ENCODE results near the gene PTPN9. TPM values are rescaled to one million over a fixed set of nuclear protein-coding genes. Genes with fewer than 3 reads are reported as not detected.

The PTPN9 gene
- total and polyA plus RNA-seq, 4 donors, result 32.4 to 44.0 (median 39.3) TPM

DNA sequence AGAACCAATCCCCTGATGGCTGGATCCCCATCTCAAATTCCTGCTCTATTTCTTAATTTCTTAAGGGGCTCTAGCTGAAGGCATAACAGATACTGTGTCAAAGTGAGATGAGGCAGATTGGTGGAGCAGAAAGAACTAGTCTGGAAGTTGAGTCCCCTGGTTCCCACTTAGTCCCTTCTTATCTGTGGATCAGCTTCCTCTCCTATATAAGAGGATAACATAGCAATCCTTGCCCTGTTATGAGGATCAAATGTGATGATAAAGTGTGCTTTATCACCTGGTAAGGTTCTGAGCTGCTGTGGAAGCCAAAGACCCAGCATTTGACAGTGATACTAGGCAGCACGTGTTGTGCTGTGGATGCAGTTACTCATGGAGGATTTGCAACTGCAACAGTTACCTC lies 119.5 kb downstream of the PTPN9 start:
- Histone ChIP-seq H3K9me3 (ENCODE audit: control insufficient read depth, insufficient read depth, low read length) (no peaks in the 10 kb centered on the region), H3K27ac (ENCODE audit: low read depth, low read length) (no peak overlapping the region), H3K36me3 (ENCODE audit: control insufficient read depth, insufficient read depth, low read length) (no peaks in the 10 kb centered on the region), H3K4me1 (ENCODE audit: control insufficient read depth, insufficient read depth, low read length) (peaks cover 7% of the 10 kb centered on the region), H3K4me3 (ENCODE audit: low read depth, low read length) (no peak overlapping the region), H3K27me3 (ENCODE audit: control insufficient read depth, insufficient read depth, low read length) (no peaks in the 10 kb centered on the region)
- 100% methylated on average over 1 of the region's 1 CpG for WGBS (ENCODE audit: insufficient coverage)
- DNase-seq (ENCODE audit: low read depth in 4 of 6, low spot score in 6 of 6), result no peak

DNA sequence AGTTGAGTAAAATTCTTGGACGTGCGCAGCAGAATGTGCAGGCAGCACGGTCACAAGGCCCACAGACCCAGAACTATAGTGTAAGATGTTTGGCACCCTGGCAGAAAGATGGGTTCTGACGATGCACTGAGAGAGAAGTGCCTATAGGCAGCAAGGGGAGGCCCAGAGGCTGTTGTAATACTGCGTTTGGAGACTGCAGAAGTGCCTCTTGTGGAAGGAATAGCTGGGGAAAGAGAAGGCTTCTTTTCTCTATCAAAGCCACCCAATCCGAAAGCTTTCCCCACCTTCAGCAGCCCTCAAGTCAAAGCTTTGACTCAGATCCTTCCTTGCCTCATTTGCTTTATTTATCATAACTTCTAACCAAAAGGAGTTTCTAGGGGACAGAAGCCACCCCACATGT lies 122.4 kb downstream of the PTPN9 start:
- H3K4me1 ChIP-seq (ENCODE audit: control insufficient read depth, insufficient read depth, low read length), result peaks cover 27% of the 10 kb centered on the region
- no peaks in the 10 kb centered on the region for H3K36me3 ChIP-seq (ENCODE audit: control insufficient read depth, insufficient read depth, low read length)
- DNase-seq (ENCODE audit: low read depth in 4 of 6, low spot score in 6 of 6), result peak in 1 of 6 donors; percentile 5
- H3K4me3 ChIP-seq (ENCODE audit: low read depth, low read length), result peak overlapping the region; percentile 96
- no peaks in the 10 kb centered on the region for H3K9me3 ChIP-seq (ENCODE audit: control insufficient read depth, insufficient read depth, low read length)
- 48% methylated on average over 4 of the region's 6 CpGs for whole genome bisulfite sequencing (ENCODE audit: insufficient coverage)
- H3K27me3 ChIP-seq (ENCODE audit: control insufficient read depth, insufficient read depth, low read length), result no peaks in the 10 kb centered on the region
- peak overlapping the region; percentile 98 for H3K27ac ChIP-seq (ENCODE audit: low read depth, low read length)

DNA sequence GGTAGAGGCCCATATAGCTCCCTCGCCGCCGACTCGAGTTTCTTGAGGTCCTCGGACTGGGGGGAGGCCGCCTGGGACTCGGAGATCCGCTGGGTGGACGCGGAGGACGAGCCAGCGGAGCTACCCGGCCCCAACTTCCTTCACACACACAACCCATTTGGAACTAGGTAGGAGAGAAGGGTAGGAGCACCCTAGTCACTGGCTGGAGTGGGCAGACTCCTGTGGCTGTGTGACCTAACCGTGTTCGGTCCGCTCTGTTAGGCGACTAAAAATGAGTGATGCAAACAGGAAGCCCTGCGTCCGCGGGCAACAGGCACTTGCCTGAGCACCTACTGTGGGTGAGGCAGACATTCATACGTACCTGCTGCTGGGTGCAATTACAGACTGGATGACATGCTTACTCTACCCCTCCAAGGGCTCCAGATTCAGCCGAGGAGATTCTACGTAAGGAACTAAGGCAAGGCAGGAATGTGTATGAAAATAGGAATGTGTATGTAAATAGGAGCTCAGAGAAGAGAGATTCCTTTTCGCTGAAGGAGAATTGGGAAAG lies 123.1 kb downstream of the PTPN9 start:
- H3K27ac ChIP-seq (ENCODE audit: low read depth, low read length), result peak overlapping the region; percentile 98
- 3% methylated on average over 15 of the region's 24 CpGs for WGBS (ENCODE audit: insufficient coverage)

DNA sequence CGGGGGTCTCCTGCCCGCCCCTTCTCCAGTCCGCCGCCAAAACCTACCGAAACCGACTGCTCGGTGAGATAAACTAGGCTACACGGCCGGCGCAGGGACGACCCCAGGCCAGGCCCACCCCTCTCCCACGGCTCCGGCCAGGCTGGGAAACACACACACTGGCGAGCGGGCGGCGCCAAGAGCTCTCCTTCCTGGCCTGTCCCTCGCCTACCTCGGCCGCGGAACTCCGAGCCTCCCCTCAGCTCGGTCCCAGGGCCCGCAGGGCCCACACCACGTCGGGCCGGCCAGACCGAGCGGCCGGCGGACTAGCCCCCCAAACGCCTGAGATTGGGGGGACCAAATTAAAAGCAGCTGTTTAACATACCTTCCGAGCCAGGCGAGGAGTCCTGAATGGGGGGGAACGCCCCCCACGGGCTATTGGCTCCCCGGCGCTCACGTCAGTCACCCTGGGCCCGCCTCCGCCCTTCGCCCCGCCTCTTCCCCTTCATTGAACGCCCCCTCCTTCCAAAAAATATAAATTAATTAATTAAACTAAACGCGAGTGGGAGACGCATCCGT lies 123.6 kb downstream of the PTPN9 start:
- Histone ChIP-seq H3K9me3 (ENCODE audit: control insufficient read depth, insufficient read depth, low read length) (no peaks in the 10 kb centered on the region), H3K36me3 (ENCODE audit: control insufficient read depth, insufficient read depth, low read length) (no peaks in the 10 kb centered on the region), H3K4me3 (ENCODE audit: low read depth, low read length) (peak overlapping the region; percentile 96), H3K27ac (ENCODE audit: low read depth, low read length) (peak overlapping the region; percentile 98), H3K4me1 (ENCODE audit: control insufficient read depth, insufficient read depth, low read length) (peaks cover 28% of the 10 kb centered on the region), H3K27me3 (ENCODE audit: control insufficient read depth, insufficient read depth, low read length) (no peaks in the 10 kb centered on the region)
- 0% methylated on average over 39 of the region's 48 CpGs for WGBS (ENCODE audit: insufficient coverage)
- DNase-seq (ENCODE audit: low read depth in 4 of 6, low spot score in 6 of 6), result peak; percentile 74 to 96 (median 84)

More for the DNA sequence above, 123.1 kb downstream of the PTPN9 start:
- H3K9me3 ChIP-seq (ENCODE audit: control insufficient read depth, insufficient read depth, low read length), result no peaks in the 10 kb centered on the region
- peaks cover 27% of the 10 kb centered on the region for H3K4me1 ChIP-seq (ENCODE audit: control insufficient read depth, insufficient read depth, low read length)
- H3K36me3 ChIP-seq (ENCODE audit: control insufficient read depth, insufficient read depth, low read length), result no peaks in the 10 kb centered on the region
- no peaks in the 10 kb centered on the region for H3K27me3 ChIP-seq (ENCODE audit: control insufficient read depth, insufficient read depth, low read length)
- DNase-seq (ENCODE audit: low read depth in 4 of 6, low spot score in 6 of 6), result peak in 1 of 6 donors; percentile 4
- H3K4me3 ChIP-seq (ENCODE audit: low read depth, low read length), result peak overlapping the region; percentile 96

DNA sequence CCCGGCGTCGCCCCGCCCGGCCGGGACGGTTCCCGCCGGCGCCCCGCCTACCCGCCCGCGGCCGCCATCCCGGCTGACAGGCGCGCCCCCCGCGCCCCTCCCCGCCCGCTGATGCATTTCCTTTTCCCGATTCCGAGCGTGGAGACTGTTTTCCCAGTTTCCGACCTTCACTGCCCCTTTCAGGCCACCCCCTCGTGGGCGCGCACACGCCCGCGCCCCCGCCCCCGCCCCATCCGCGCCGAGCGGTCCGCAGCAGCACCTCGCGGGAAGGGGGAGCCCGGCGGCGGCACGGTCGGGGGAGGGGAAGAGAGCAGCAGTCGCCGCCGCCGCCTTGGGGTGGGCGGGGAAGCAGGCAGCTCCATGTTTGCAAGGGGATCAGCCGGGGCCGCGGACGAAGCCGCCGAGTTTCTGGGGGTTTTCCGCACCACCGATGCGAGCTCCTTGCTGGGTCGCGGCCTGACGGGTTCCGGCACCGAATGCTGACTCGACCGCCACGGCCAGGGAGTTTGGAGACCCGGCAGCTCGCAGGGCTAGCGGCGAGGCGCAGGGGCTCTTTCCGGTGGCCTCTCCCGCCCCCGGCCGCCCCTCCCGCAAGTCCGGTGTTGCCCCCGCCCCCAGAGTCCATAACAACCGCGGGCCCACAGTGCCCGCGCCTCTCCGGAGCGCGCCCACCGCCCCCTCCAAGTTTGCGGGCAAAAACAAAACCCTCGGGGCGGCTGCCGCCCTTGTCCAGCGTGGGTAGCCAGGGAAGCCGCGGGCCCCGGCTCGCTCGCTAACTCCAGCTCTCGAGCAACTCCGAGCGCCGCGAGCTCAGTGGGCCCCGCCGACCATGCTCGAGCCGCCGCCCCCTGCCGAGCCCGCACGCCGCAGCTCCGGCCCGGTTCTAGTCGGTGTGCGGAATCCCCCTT lies 124.4 kb downstream of the PTPN9 start:
- Histone ChIP-seq H3K4me3 (ENCODE audit: low read depth, low read length) (peak overlapping the region; percentile 96), H3K4me1 (ENCODE audit: control insufficient read depth, insufficient read depth, low read length) (peaks cover 35% of the 10 kb centered on the region), H3K9me3 (ENCODE audit: control insufficient read depth, insufficient read depth, low read length) (no peaks in the 10 kb centered on the region), H3K27me3 (ENCODE audit: control insufficient read depth, insufficient read depth, low read length) (no peaks in the 10 kb centered on the region), H3K36me3 (ENCODE audit: control insufficient read depth, insufficient read depth, low read length) (no peaks in the 10 kb centered on the region), H3K27ac (ENCODE audit: low read depth, low read length) (peak overlapping the region; percentile 98)
- 0% methylated on average over 101 of the region's 116 CpGs for WGBS (ENCODE audit: insufficient coverage)
- peak in 2 of 6 donors; percentile 43 to 62 for DNase-seq (ENCODE audit: low read depth in 4 of 6, low spot score in 6 of 6)

- 0% methylated on average over 52 of the region's 57 CpGs for WGBS (ENCODE audit: insufficient coverage)
- Histone ChIP-seq H3K4me3 (ENCODE audit: low read depth, low read length) (peak overlapping the region; percentile 96), H3K27me3 (ENCODE audit: control insufficient read depth, insufficient read depth, low read length) (no peaks in the 10 kb centered on the region), H3K27ac (ENCODE audit: low read depth, low read length) (peak overlapping the region; percentile 98), H3K36me3 (ENCODE audit: control insufficient read depth, insufficient read depth, low read length) (no peaks in the 10 kb centered on the region), H3K9me3 (ENCODE audit: control insufficient read depth, insufficient read depth, low read length) (no peaks in the 10 kb centered on the region), H3K4me1 (ENCODE audit: control insufficient read depth, insufficient read depth, low read length) (peaks cover 37% of the 10 kb centered on the region)
- DNase-seq (ENCODE audit: low read depth in 4 of 6, low spot score in 6 of 6), result peak; percentile 99 to 100 (median 100)
These were observed 125.2 kb downstream of the PTPN9 start for GRCh38 chr15:75453703-75454470.

GRCh38 chr15:75452865-75453702 lies 126.0 kb downstream of the PTPN9 start:
- peak overlapping the region; percentile 98 for H3K27ac ChIP-seq (ENCODE audit: low read depth, low read length)
- H3K9me3 ChIP-seq (ENCODE audit: control insufficient read depth, insufficient read depth, low read length), result no peaks in the 10 kb centered on the region
- H3K4me1 ChIP-seq (ENCODE audit: control insufficient read depth, insufficient read depth, low read length), result peaks cover 37% of the 10 kb centered on the region
- peak in 3 of 6 donors; percentile 8 to 58 (median 10) for DNase-seq (ENCODE audit: low read depth in 4 of 6, low spot score in 6 of 6)
- peak overlapping the region; percentile 96 for H3K4me3 ChIP-seq (ENCODE audit: low read depth, low read length)
- under 1% methylated on average over 38 of the region's 38 CpGs for WGBS (ENCODE audit: insufficient coverage)
- no peaks in the 10 kb centered on the region for H3K27me3 ChIP-seq (ENCODE audit: control insufficient read depth, insufficient read depth, low read length)
- no peaks in the 10 kb centered on the region for H3K36me3 ChIP-seq (ENCODE audit: control insufficient read depth, insufficient read depth, low read length)

GRCh38 chr15:75452364-75452864 lies 126.7 kb downstream of the PTPN9 start:
- WGBS (ENCODE audit: insufficient coverage), result 0% methylated on average over 10 of the region's 16 CpGs
- no peaks in the 10 kb centered on the region for H3K27me3 ChIP-seq (ENCODE audit: control insufficient read depth, insufficient read depth, low read length)

More at GRCh38 chr15:75452364-75452864, 126.7 kb downstream of the PTPN9 start:
- H3K4me3 ChIP-seq (ENCODE audit: low read depth, low read length), result peak overlapping the region; percentile 96
- H3K36me3 ChIP-seq (ENCODE audit: control insufficient read depth, insufficient read depth, low read length), result no peaks in the 10 kb centered on the region
- DNase-seq (ENCODE audit: low read depth in 4 of 6, low spot score in 6 of 6), result peak in 3 of 6 donors; percentile 26 to 92 (median 82)
- H3K9me3 ChIP-seq (ENCODE audit: control insufficient read depth, insufficient read depth, low read length), result no peaks in the 10 kb centered on the region
- peak overlapping the region; percentile 98 for H3K27ac ChIP-seq (ENCODE audit: low read depth, low read length)
- peaks cover 37% of the 10 kb centered on the region for H3K4me1 ChIP-seq (ENCODE audit: control insufficient read depth, insufficient read depth, low read length)
